Measurements from ENCODE around the gene PSMD1. TPM values are rescaled to one million over a fixed set of nuclear protein-coding genes. Genes with fewer than 3 reads are reported as not detected.

Gene PSMD1
- total RNA-seq, 1 donor from 2014 or later: 55.3 TPM

- Histone ChIP-seq H3K4me1 (no peaks in the 10 kb centered on the region), H3K9me3 (no peaks in the 10 kb centered on the region), H3K4me3 (no peak overlapping the region), H3K27ac (no peak overlapping the region), H3K36me3 (peaks cover 25% of the 10 kb centered on the region), H3K27me3 (ENCODE audit: low read depth) (no peaks in the 10 kb centered on the region)
- no peak for DNase-seq
- no peak for ATAC-seq
- intact Hi-C loops (cut with DNase I): no loop called here
- TF ChIP-seq CTCF (IDR thresholded peaks at IDR 0.05): no peak
Measured at GRCh38 chr2:231218366-231218765, 161.7 kb downstream of the PSMD1 start.

GRCh38 chr2:231219289-231219688 is 162.6 kb downstream of the PSMD1 start:
- ATAC-seq (no peak), DNase-seq (no peak)
- intact Hi-C loops (cut with DNase I): no loop called here
- TF ChIP-seq CTCF (IDR thresholded peaks at IDR 0.05): no peak
- Histone ChIP-seq H3K9me3 (no peaks in the 10 kb centered on the region), H3K27me3 (ENCODE audit: low read depth) (no peaks in the 10 kb centered on the region), H3K4me3 (no peak overlapping the region), H3K27ac (no peak overlapping the region), H3K4me1 (no peaks in the 10 kb centered on the region), H3K36me3 (peaks cover 25% of the 10 kb centered on the region)

GRCh38 chr2:231221761-231222160 is 165.1 kb downstream of the PSMD1 start:
- peaks cover 11% of the 10 kb centered on the region for H3K36me3 ChIP-seq
- no peak for TF ChIP-seq CTCF (IDR thresholded peaks at IDR 0.05)
- H3K4me1 ChIP-seq: no peaks in the 10 kb centered on the region
- H3K9me3 ChIP-seq: no peaks in the 10 kb centered on the region
- no peak overlapping the region for H3K4me3 ChIP-seq
- intact Hi-C loops (cut with DNase I): no loop called here
- no peaks in the 10 kb centered on the region for H3K27me3 ChIP-seq (ENCODE audit: low read depth)
- DNase-seq (no peak), ATAC-seq (no peak)
- H3K27ac ChIP-seq: no peak overlapping the region

Other genes starting within 250 kb of the PSMD1 start
- gene ITM2C, start 191.9 kb upstream of the PSMD1 start, total RNA-seq: 27.6 TPM
- 0.74 TPM for gene GPR55, start 131.6 kb upstream of the PSMD1 start, total RNA-seq
- gene SPATA3, start 60.7 kb upstream of the PSMD1 start, total RNA-seq: not detected
- 0.97 TPM for gene C2orf72, start 19.3 kb upstream of the PSMD1 start, total RNA-seq
- gene HTR2B, start 68.2 kb downstream of the PSMD1 start, total RNA-seq: 0.65 TPM
- 43.1 TPM for gene ARMC9, start 141.8 kb downstream of the PSMD1 start, total RNA-seq

All from lower lobe of right lung (tissue), 2 donors.